Kidney (tissue), 14 donors: ENCODE measurements around the gene RASL12. TPM values are rescaled to one million over a fixed set of nuclear protein-coding genes. Genes with fewer than 3 reads are reported as not detected.

Experiments used
- DNase-seq, 5 donors: peaks; one replicate each; pipeline ENCODE4 v3.0.0-alpha.2; 2013 to 2020
- FAIRE-seq: peaks from 2 replicates; lab custom pipeline; 2012; peaks lifted over from hg19 to GRCh38; lab: Jason Lieb, UNC
- H3K27ac ChIP-seq, 2 donors: one replicate each; pipeline ENCODE4 v1.7.0; 2013; ENCODE audit warnings: low read depth in 2 of 2, low read length in 2 of 2, inconsistent platforms in 1 of 2
- H3K27me3 ChIP-seq: one replicate; pipeline ENCODE4 v1.7.1; 2013; ENCODE audit warnings: low read length, inconsistent platforms; ENCODE audit not compliant: control insufficient read depth, insufficient read depth
- H3K36me3 ChIP-seq, 3 donors: one replicate each; pipeline versions ENCODE4 v1.7.0 to v1.7.1; 2013; ENCODE audit warnings: low read length in 3 of 3, control low read depth in 1 of 3, inconsistent platforms in 1 of 3; ENCODE audit not compliant: insufficient read depth in 3 of 3, control insufficient read depth in 2 of 3
- H3K4me1 ChIP-seq, 3 donors: one replicate each; pipeline versions ENCODE4 v1.7.0 to v1.7.1; 2013; ENCODE audit warnings: low read length in 3 of 3, inconsistent platforms in 1 of 3, low read depth in 1 of 3; ENCODE audit not compliant: control insufficient read depth in 2 of 3, insufficient read depth in 2 of 3
- H3K4me3 ChIP-seq, 3 donors: one replicate each; pipeline versions ENCODE4 v1.7.0 to v1.8.1; 2013; ENCODE audit warnings: low read length in 3 of 3, control low read depth in 1 of 3, inconsistent platforms in 1 of 3
- H3K9ac ChIP-seq, 3 donors: one replicate each; pipeline versions ENCODE4 v1.7.0 to v1.7.1; 2013; ENCODE audit warnings: low read length in 3 of 3, control low read depth in 1 of 3, inconsistent platforms in 1 of 3
- H3K9me3 ChIP-seq, 3 donors: one replicate each; pipeline versions ENCODE4 v1.7.0 to v1.7.1; 2013; ENCODE audit warnings: low read length in 3 of 3, control low read depth in 1 of 3, inconsistent platforms in 1 of 3; ENCODE audit not compliant: control insufficient read depth in 2 of 3, insufficient read depth in 1 of 3
- CTCF ChIP-seq: IDR thresholded peaks from 3 replicates; pipeline ENCODE4 v1.5.1; 2012; ENCODE audit warnings: mild to moderate bottlenecking, moderate library complexity, borderline replicate concordance; ENCODE audit not compliant: insufficient read depth; ENCODE audit errors: extremely low read depth
- intact Hi-C: fragments of 100-400 bp; cut with DNase I; formaldehyde crosslinking; loops from one replicate; pipeline ENCODE4 v1.11.1; 2022
- polyA plus RNA-seq: library from polyadenylated mRNA; stranded (reverse); fragments of 350-450 nt; fragmentation: Illumina TruSeq; extraction: RNeasy Lipid Tissue Mini Kit (QIAGEN cat#74804); gene quantifications from one replicate; pipeline ENCODE4 v1.2.3, GENCODE V29; 2014; ENCODE audit warnings: low read depth, low replicate concordance; ENCODE audit not compliant: insufficient read depth
- total RNA-seq: library from RNA; stranded (reverse); fragmentation: NEBNext Ultra II Directional; extraction: Animal tissue kit (Norgen Biotek cat#: 25700); gene quantifications from one replicate; pipeline ENCODE4 v1.2.1, GENCODE V29; 2021
- donor health status: control.
- donor health status: control.
- donor health status: control.
- donor health status: control.
- donor health status: control.
- donor health status: DM: yes; HTN: yes; CAD: no.
- donor health status: Normal renal cell carcinoma (clear cell type).

RASL12 gene
- total and polyA plus RNA-seq, 2 donors from 2014 or later: 6.7 to 7.6 TPM

- DNase-seq (no peak), FAIRE-seq (no peak)
- Histone ChIP-seq H3K36me3 (no peaks in the 10 kb centered on the region), H3K4me3 (no peak overlapping the region), H3K27ac (no peak overlapping the region), H3K27me3 (no peaks in the 10 kb centered on the region), H3K4me1 (peaks cover 0 to 27% (median 21%) of the 10 kb centered on the region in 3 donors), H3K9me3 (no peaks in the 10 kb centered on the region), H3K9ac (no peak overlapping the region)
- peak; percentile 24 for TF ChIP-seq CTCF
- intact Hi-C loops: no loop called here
Measured at GRCh38 chr15:65085990-65086679, 18.3 kb upstream of the RASL12 start.

- FAIRE-seq (no peak), DNase-seq (no peak)
- Histone ChIP-seq H3K4me3 (no peak overlapping the region), H3K9ac (no peak overlapping the region), H3K4me1 (peaks cover 0 to 27% (median 18%) of the 10 kb centered on the region in 3 donors), H3K36me3 (no peaks in the 10 kb centered on the region), H3K9me3 (no peaks in the 10 kb centered on the region), H3K27ac (peak overlapping the region in 1 of 2 donors; percentile 4), H3K27me3 (no peaks in the 10 kb centered on the region)
- intact Hi-C loops: no loop called here
- TF ChIP-seq CTCF: no peak
Measured at GRCh38 chr15:65085207-65085753, 17.5 kb upstream of the RASL12 start.

GRCh38 chr15:65084500-65085206 lies 16.9 kb upstream of the RASL12 start:
- Histone ChIP-seq H3K36me3 (no peaks in the 10 kb centered on the region), H3K4me3 (no peak overlapping the region), H3K9ac (no peak overlapping the region), H3K4me1 (peaks cover 0 to 27% (median 16%) of the 10 kb centered on the region in 3 donors), H3K27me3 (no peaks in the 10 kb centered on the region), H3K9me3 (no peaks in the 10 kb centered on the region), H3K27ac (peak overlapping the region in 1 of 2 donors; percentile 4)
- no peak for FAIRE-seq
- TF ChIP-seq CTCF: no peak
- no peak for DNase-seq
- intact Hi-C loops: no loop called here
